Fibroblast of skin of left biceps (primary cell): ENCODE results near the gene CWF19L2.

Experiments
- DNase-seq, 2 experiments: peaks; one replicate each; pipeline ENCODE4 v3.0.0-alpha.2; 2013; ENCODE audit warnings: low read depth in 2 of 2

Gene CWF19L2

GRCh38 chr11:107301878-107302277 is 155.7 kb downstream of the CWF19L2 start:
- DNase-seq: no peak

GRCh38 chr11:107293677-107294344 is 163.8 kb downstream of the CWF19L2 start:
- no peak for DNase-seq

GRCh38 chr11:107282195-107282594 is 175.4 kb downstream of the CWF19L2 start:
- DNase-seq: no peak
